DMS 273 (cell line): Measurements from ENCODE around the gene ZNF138.
A peak's percentile ranks its signal among the peaks of the same experiment; 100 is the strongest.

Experiments used
- DNase-seq: peaks from one replicate; lab custom pipeline; 2025; ENCODE audit not compliant: unreplicated experiment; lab: John Stamatoyannopoulos, UW

Gene ZNF138

DNA sequence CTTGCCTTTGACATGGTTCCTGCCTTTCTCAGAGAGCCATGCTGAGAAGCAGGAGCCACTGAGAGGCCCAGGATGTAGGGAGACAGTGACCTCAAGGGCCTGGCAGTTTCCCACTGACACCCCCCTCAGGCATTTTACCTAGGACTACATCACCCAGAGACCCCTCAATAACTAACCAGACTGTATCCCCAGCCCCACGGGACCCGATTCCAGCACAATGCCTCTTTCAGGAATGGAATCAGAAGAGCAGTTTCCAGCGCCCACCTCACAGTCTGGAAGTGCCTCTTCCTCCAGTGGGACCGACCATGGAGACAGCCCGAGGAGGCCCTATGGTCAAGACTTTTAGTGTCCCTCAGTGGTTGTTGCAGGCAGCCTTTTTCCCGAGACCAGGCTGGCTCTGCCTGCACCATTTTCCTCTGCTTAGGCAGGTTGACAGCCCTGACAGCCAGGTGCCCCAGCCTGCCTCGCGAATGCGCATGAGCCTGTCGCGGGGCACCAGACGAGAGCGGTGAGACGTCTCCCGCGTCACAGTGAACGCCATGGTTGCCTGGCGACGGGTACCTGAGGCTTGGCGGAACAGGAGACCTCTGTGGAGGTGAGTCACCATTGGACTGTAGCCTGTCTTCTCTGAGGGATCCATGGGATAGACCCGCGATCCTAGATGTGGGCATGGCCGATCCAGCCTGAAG lies 80.5 kb downstream of the ZNF138 start:
- no peak for DNase-seq

DNA sequence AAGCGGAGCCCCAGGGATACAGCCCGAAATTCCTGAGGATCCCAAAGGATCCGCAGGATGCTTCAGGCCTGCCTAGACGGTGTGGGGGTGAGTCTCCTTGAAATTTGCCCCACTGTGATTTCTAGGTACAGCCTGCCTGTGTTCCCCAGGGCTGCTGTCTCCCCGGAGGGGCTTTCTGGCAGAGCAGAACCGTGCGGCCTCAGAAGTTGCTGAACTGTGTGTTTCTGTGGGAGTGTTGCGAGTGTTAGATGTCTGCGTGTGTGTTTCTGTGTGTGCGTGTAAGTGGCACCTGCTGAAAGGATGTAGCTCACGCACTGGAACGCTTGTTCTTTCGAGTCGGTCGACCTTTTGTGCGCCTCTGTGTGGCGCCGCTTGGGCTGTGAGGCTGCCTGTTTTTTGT lies 81.0 kb downstream of the ZNF138 start:
- DNase-seq, result no peak

DNA sequence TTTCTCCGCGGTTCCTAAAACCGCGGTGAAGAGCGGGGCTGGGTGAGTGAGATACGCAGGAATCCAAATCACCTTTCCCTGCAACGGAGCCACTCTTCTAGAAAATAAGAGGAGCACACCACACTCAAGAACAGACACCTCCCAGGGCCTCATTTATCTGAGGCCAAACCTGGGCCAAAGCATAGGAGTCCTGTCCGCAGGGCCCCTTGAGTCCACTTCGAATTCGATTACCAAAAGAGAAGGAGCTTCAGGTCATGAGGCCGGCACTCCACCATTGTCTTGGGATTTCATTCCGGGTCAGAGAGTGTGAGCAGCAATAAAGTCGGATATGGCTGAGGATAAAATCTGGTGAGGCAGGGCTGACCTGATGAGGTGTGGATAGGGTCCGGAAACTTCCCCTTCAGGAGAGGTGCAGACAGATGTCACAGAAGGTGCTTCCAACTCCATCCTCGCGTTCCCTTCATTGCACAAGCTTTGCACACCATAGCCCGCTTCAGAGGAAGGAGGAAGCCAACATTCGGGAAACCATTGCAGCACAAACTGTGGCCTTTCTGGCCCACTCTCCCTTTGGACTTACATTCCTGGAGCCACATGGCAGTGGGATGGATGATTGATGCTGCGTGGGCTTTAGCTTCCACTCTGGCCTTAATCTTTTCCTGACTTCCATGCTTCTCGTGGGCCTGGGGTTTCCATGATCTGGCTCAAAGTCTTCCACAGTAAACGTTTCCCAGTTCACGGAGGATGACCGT lies 81.6 kb downstream of the ZNF138 start:
- no peak for DNase-seq

DNA sequence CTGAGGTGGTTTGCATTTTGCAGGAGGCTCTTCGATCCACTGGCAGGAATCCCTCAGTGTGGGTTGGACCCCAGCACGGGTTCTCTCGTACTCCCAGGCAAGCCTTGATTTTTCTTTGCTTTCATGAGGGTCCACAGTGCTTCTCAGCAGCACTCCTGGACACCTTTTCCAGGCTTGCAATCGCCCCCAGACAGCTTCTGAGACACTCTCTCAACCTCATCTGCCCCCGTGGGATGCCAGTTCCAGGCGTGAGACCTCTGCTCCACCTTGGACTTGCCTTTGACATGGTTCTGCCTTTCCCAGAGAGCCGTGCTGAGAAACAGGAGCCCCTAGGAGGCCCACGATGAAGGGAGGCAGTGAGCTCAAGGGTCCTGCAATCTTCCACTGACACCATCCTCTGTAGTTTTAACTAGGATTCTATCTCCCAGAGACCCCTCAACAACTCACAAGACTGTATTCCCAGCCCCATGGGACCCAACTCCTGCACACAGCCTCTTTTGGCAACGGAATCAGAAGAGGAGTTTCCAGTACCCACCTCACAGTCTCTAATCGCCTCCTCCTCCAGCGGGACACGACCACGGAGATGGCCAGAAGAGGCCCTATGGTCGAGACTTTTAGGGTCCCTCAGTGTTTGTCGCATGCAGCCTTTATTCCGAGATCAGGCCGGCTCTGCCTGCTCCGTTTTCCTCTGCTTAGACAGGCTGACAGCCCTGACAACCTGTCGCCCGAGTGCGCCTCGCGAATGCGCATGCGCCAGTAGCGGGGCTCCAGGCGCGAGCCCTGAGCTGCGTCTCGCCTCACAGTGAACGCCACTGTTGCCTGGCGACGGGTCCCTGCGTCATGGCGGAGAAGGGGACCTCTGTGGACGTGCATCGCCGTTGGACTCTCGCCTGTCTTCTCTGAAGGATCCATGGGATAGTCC lies 82.8 kb downstream of the ZNF138 start:
- DNase-seq, result peak; percentile 91

DNA sequence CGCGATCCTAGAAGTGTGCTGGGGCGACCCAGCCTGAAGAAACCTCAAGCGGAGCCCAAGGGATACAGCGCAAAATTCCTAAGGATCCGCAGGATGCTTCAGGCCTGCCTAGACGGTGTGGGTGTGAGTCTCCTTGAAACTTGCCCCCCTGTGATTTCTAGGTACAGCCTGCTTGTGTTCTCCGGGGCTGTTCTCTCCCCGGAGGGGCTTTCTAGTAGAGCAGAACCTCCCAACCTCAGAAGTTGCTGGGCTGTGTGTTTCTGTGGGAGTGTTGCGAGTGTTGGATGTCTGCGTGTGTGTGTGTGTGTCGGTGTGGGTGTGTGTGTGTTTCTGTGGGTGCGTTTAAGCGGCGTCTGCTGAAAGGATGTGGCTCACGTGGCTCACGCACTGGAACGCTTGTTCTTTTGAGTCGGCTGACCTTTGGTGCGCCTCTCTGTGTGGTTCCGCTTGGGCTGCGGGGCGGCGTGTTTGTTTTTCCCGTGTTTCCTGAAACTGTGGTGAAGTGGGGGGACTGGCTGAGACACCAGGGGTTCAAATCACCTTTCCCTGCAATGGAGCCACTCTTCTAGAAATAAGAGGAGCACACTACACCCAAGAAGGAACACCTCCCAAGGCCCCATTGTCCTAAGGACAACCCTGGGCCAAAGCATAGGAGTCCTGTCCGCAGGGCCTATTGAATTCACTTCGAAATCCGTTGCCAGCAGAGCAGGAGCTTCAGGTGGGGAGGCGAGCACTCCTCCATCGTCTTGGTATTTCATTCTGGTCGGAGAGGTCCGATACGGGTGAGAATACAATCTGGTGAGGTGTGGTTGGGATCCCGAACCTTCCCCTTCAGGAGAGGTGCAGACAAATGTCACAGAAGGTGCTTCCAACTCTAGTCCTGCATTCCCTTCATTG lies 83.7 kb downstream of the ZNF138 start:
- DNase-seq, result no peak

DNA sequence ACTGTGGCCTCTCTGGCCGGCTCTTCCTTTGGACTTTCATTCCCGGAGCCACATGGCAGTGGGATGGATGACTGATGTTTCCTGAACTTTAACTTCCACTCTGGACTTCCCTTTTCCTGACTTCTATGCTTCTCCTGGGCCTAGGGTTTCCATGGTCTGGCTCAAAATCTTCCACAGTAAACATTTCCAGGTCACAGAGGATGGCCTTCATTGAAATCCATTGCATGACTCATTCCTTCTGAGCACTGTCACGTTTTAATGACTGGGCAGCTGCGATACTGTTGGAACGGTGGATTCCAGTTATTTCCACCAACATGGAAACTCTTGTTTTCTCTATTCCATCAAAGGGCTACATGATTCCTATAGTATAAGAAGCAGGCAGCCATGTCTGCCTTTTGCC lies 84.5 kb downstream of the ZNF138 start:
- DNase-seq, result no peak

- DNase-seq, result no peak
Observed at GRCh38 chr7:64879086-64879730, 85.0 kb downstream of the ZNF138 start.

GRCh38 chr7:64879800-64880199 lies 85.6 kb downstream of the ZNF138 start:
- DNase-seq, result no peak

DNA sequence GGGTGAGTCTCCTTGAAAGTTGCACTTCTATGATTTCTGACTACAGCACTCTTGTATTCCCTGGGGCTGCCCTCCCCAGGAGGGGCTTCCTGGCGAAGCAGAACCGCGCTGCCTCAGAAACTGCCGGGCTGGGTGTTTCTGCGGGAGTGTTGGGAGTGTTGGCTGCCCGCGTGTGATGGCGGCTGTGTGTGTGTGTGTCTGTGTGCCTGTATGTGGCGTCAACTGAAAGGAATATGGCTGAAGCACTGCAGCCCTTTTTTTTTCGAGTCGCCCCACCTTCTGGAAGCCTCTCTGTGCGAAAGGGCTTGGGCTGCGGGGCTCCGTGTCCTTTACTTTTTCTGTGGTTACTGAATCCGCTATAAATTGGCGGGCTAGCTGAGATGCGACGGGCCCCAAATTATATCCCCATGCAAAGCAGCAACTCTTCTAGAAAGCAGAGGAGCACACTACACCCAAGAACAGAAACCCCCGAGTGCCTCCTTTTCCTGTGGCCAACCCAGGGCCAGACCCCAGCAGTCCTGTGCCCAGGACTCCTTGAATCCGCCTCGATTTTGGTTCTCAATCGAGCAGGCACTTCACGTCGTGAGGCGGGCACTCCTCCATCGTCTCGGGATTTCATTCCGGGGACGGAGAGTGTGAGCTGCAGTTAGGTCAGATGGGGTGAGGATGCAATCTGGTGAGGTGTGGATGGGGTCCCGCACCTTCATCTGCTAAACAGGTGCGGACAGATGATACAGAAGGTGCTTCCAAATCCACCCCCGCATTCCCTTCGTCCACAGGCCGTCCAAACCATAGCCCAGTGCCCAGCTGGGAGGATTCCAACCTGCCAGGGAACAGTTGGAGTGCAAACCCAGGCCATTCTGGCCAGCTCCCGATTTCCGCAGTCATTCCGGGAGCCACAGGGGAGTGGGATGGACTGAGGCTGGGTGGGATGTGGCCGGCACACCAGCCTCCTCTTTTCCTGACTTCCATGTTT lies 86.4 kb downstream of the ZNF138 start:
- DNase-seq, result no peak

GRCh38 chr7:64881461-64882287 lies 87.4 kb downstream of the ZNF138 start:
- no peak for DNase-seq

- peak; percentile 87 for DNase-seq
Observed at GRCh38 chr7:64882341-64883112, 88.3 kb downstream of the ZNF138 start.
